NCI-H187 treated with DMSO at 0.1 percent for 48 hours (cell line): Measurements from ENCODE around the gene IL1RAPL1.

Experiments used
- DNase-seq: peaks from one replicate; lab custom pipeline; 2025; lab: John Stamatoyannopoulos, UW

IL1RAPL1 gene

GRCh38 chrX:29903360-29903759 lies 1316.1 kb downstream of the IL1RAPL1 start:
- DNase-seq = no peak

GRCh38 chrX:29911673-29912072 lies 1324.4 kb downstream of the IL1RAPL1 start:
- no peak for DNase-seq

- no peak for DNase-seq
These were observed 1326.4 kb downstream of the IL1RAPL1 start for GRCh38 chrX:29913647-29914046.

- no peak for DNase-seq
These were observed 1335.4 kb downstream of the IL1RAPL1 start for GRCh38 chrX:29922607-29923006.

- no peak for DNase-seq
These were observed 1338.8 kb downstream of the IL1RAPL1 start for GRCh38 chrX:29926056-29926455.

- no peak for DNase-seq
These were observed 1339.4 kb downstream of the IL1RAPL1 start for GRCh38 chrX:29926659-29927058.

- DNase-seq = no peak
These were observed 1348.2 kb downstream of the IL1RAPL1 start for GRCh38 chrX:29935455-29935854.

- DNase-seq = no peak
These were observed 1353.5 kb downstream of the IL1RAPL1 start for GRCh38 chrX:29940750-29941149.

- DNase-seq = no peak
These were observed 1354.0 kb downstream of the IL1RAPL1 start for GRCh38 chrX:29941287-29941686.

- no peak for DNase-seq
These were observed 1360.0 kb downstream of the IL1RAPL1 start for GRCh38 chrX:29947225-29947624.

GRCh38 chrX:29948653-29949052 lies 1361.4 kb downstream of the IL1RAPL1 start:
- no peak for DNase-seq

GRCh38 chrX:29952016-29952415 lies 1364.8 kb downstream of the IL1RAPL1 start:
- no peak for DNase-seq

GRCh38 chrX:29962061-29962460 lies 1374.8 kb downstream of the IL1RAPL1 start:
- DNase-seq = no peak

GRCh38 chrX:29965634-29966033 lies 1378.4 kb downstream of the IL1RAPL1 start:
- no peak for DNase-seq

- no peak for DNase-seq
These were observed 1404.8 kb downstream of the IL1RAPL1 start for GRCh38 chrX:29992083-29992482.

GRCh38 chrX:30005813-30006212 lies 1418.6 kb downstream of the IL1RAPL1 start:
- no peak for DNase-seq
